ENCODE results near the gene PNP. TPM values are rescaled to one million over a fixed set of nuclear protein-coding genes. Genes with fewer than 3 reads are reported as not detected.

Gene PNP
- polyA plus RNA-seq, 1 donor from 2014 or later, result 12.6 TPM

- Histone ChIP-seq H3K27ac (ENCODE audit: low read length) (no peak overlapping the region), H3K4me2 (ENCODE audit: low read length) (no peak overlapping the region)
Measured at GRCh38 chr14:20421267-20421666, 47.9 kb upstream of the PNP start.

GRCh38 chr14:20422886-20423285 is 46.3 kb upstream of the PNP start:
- Histone ChIP-seq H3K9me2 (ENCODE audit: insufficient read depth, low read length) (no peaks in the 10 kb centered on the region), H4K20me1 (ENCODE audit: insufficient read depth) (no peaks in the 10 kb centered on the region), H3K9ac (ENCODE audit: low read length) (no peak overlapping the region), H3K4me3 (ENCODE audit: low read length) (no peak overlapping the region), H3K27ac (ENCODE audit: low read length) (no peak overlapping the region), H3K4me2 (ENCODE audit: low read length) (no peak overlapping the region), H3K79me2 (replicated peaks; ENCODE audit: insufficient read depth, low read length) (no peaks in the 10 kb centered on the region), H3K36me3 (ENCODE audit: insufficient read depth, low read length) (no peaks in the 10 kb centered on the region), H3F3A (ENCODE audit: insufficient read depth, low read length, poor library complexity, severe bottlenecking) (no peaks in the 10 kb centered on the region), H3K9me3 (ENCODE audit: low read length) (no peaks in the 10 kb centered on the region), H2AFZ (ENCODE audit: low read depth, low read length) (no peak overlapping the region), H3K27me3 (ENCODE audit: insufficient read depth, low read depth, low read length) (no peaks in the 10 kb centered on the region)
- TF ChIP-seq REST (IDR thresholded peaks at IDR 0.05; ENCODE audit: borderline replicate concordance), result no peak
- TF ChIP-seq MXI1 (conservative IDR thresholded peaks at IDR 0.05; ENCODE audit: poor library complexity, severe bottlenecking), result no peak
- no peak for TF ChIP-seq EZH2 (IDR thresholded peaks at IDR 0.05; ENCODE audit: borderline replicate concordance, insufficient read depth, low read length, poor library complexity, severe bottlenecking)
- no peak for TF ChIP-seq RAD21 (conservative IDR thresholded peaks at IDR 0.05)

More at GRCh38 chr14:20421267-20421666, 47.9 kb upstream of the PNP start:
- Histone ChIP-seq H3K9me3 (ENCODE audit: low read length) (no peaks in the 10 kb centered on the region), H3K36me3 (ENCODE audit: insufficient read depth, low read length) (no peaks in the 10 kb centered on the region), H2AFZ (ENCODE audit: low read depth, low read length) (no peak overlapping the region), H3K79me2 (replicated peaks; ENCODE audit: insufficient read depth, low read length) (no peaks in the 10 kb centered on the region), H3F3A (ENCODE audit: insufficient read depth, low read length, poor library complexity, severe bottlenecking) (no peaks in the 10 kb centered on the region), H3K27me3 (ENCODE audit: insufficient read depth, low read depth, low read length) (no peaks in the 10 kb centered on the region), H3K9ac (ENCODE audit: low read length) (no peak overlapping the region), H3K4me3 (ENCODE audit: low read length) (no peak overlapping the region), H4K20me1 (ENCODE audit: insufficient read depth) (no peaks in the 10 kb centered on the region), H3K9me2 (ENCODE audit: insufficient read depth, low read length) (no peaks in the 10 kb centered on the region)
- TF ChIP-seq EZH2 (IDR thresholded peaks at IDR 0.05; ENCODE audit: borderline replicate concordance, insufficient read depth, low read length, poor library complexity, severe bottlenecking), result no peak
- no peak for TF ChIP-seq CTCF (IDR thresholded peaks at IDR 0.05; ENCODE audit: poor library complexity, severe bottlenecking)
- no peak for TF ChIP-seq SMC3 (conservative IDR thresholded peaks at IDR 0.05; ENCODE audit: poor library complexity)
- TF ChIP-seq RAD21 (conservative IDR thresholded peaks at IDR 0.05), result no peak
- no peak for TF ChIP-seq REST (IDR thresholded peaks at IDR 0.05; ENCODE audit: borderline replicate concordance)
- TF ChIP-seq POLR2AphosphoS5 (IDR thresholded peaks at IDR 0.05), result no peak
- no peak for TF ChIP-seq MXI1 (conservative IDR thresholded peaks at IDR 0.05; ENCODE audit: poor library complexity, severe bottlenecking)
- no peak for TF ChIP-seq EP300 (conservative IDR thresholded peaks at IDR 0.05; ENCODE audit: poor library complexity, severe bottlenecking)
- TF ChIP-seq TAF1 (IDR thresholded peaks at IDR 0.05; ENCODE audit: low read depth), result no peak

Data from neural cell (in vitro differentiated cells).